Loucy (cell line): Measurements from ENCODE around the gene PANK2.
"Not testable (repeated sequence)": the region's sequence is repeated elsewhere in the genome, so short reads cannot be mapped to it uniquely, and the experiment has no call there.

ENCODE experiments used
- H2AFZ ChIP-seq: fragments of 200-600 bp; sonication (generic); 2 replicates; pipeline ENCODE4 v1.6.0; 2016; ENCODE audit warnings: antibody characterized with exemption, mild to moderate bottlenecking, low read length, moderate library complexity
- H3F3A ChIP-seq: fragments of 200-600 bp; 2 replicates; pipeline ENCODE4 v1.6.0; 2016; ENCODE audit warnings: antibody characterized with exemption, low read depth, mild to moderate bottlenecking
- H3K27me3 ChIP-seq: fragments of 200-600 bp; sonication (generic); 2 replicates; pipeline ENCODE4 v1.6.1; 2014; ENCODE audit warnings: low read length, mild to moderate bottlenecking; ENCODE audit not compliant: insufficient read depth, poor library complexity, severe bottlenecking
- H3K36me3 ChIP-seq: fragments of 200-600 bp; sonication (generic); 2 replicates; pipeline ENCODE4 v1.6.1; 2016; ENCODE audit warnings: low read length; ENCODE audit not compliant: insufficient read depth
- H3K4me1 ChIP-seq: fragments of 200-600 bp; sonication (generic); 2 replicates; pipeline ENCODE4 v1.5.1; 2014; ENCODE audit warnings: low read length, mild to moderate bottlenecking; ENCODE audit not compliant: insufficient read depth, poor library complexity, severe bottlenecking
- H3K4me2 ChIP-seq: fragments of 200-600 bp; sonication (generic); 2 replicates; pipeline ENCODE4 v1.6.0; 2014; ENCODE audit warnings: antibody characterized with exemption, low read length, low read depth, mild to moderate bottlenecking; ENCODE audit not compliant: poor library complexity, severe bottlenecking
- H3K4me3 ChIP-seq: fragments of 200-600 bp; sonication (generic); 2 replicates; pipeline ENCODE4 v1.5.1; 2014; ENCODE audit warnings: low read length, mild to moderate bottlenecking, mixed read lengths; ENCODE audit not compliant: poor library complexity, severe bottlenecking
- H3K79me2 ChIP-seq: fragments of 200-600 bp; sonication (generic); 2 replicates; pipeline ENCODE4 v1.6.1; 2014; ENCODE audit warnings: low read length; ENCODE audit not compliant: insufficient read depth
- H3K9ac ChIP-seq: fragments of 200-600 bp; sonication (generic); 2 replicates; pipeline ENCODE4 v1.6.0; 2014; ENCODE audit warnings: mild to moderate bottlenecking, low read depth, low read length, moderate library complexity; ENCODE audit not compliant: poor library complexity, severe bottlenecking
- H3K9me2 ChIP-seq: fragments of 200-600 bp; sonication (generic); replicated peaks from 2 replicates; pipeline ENCODE4 v1.6.1; 2016; ENCODE audit warnings: low read depth, low read length, mixed read lengths
- H3K9me3 ChIP-seq: fragments of 200-600 bp; sonication (generic); 2 replicates; pipeline ENCODE4 v1.6.1; 2014; ENCODE audit warnings: mild to moderate bottlenecking, antibody characterized with exemption, low read length, low read depth; ENCODE audit not compliant: insufficient read depth
- H4K20me1 ChIP-seq: fragments of 200-600 bp; sonication (generic); 2 replicates; pipeline ENCODE4 v1.6.0; 2014; ENCODE audit warnings: antibody characterized with exemption, low read length, mild to moderate bottlenecking; ENCODE audit not compliant: insufficient read depth, poor library complexity, severe bottlenecking
- CTCF ChIP-seq: fragments of 200-600 bp; sonication (generic); conservative IDR thresholded peaks from 2 replicates; pipeline ENCODE4 v1.5.1; 2014; ENCODE audit warnings: mild to moderate bottlenecking, antibody characterized with exemption, low read length
- EZH2phosphoT487 ChIP-seq: fragments of 200-600 bp; IDR thresholded peaks from 2 replicates; pipeline ENCODE4 v1.6.1; 2018; ENCODE audit warnings: antibody characterized with exemption, mild to moderate bottlenecking, moderate library complexity, borderline replicate concordance

Gene PANK2

GRCh38 chr20:3843490-3843889 is 45.7 kb upstream of the PANK2 start:
- Histone ChIP-seq H2AFZ (no peak overlapping the region), H3K9me2 (no peaks in the 10 kb centered on the region), H3K9me3 (no peaks in the 10 kb centered on the region), H3K79me2 (peaks cover 18% of the 10 kb centered on the region), H3K27me3 (no peaks in the 10 kb centered on the region), H3K4me2 (no peak overlapping the region), H3K4me3 (no peak overlapping the region), H3F3A (no peaks in the 10 kb centered on the region), H3K4me1 (peaks cover 21% of the 10 kb centered on the region), H3K36me3 (no peaks in the 10 kb centered on the region), H3K9ac (no peak overlapping the region), H4K20me1 (peaks cover 12% of the 10 kb centered on the region)
- TF ChIP-seq EZH2phosphoT487 (no peak), CTCF (no peak)

- H3K9me2 ChIP-seq, H2AFZ ChIP-seq, H3K36me3 ChIP-seq, H3F3A ChIP-seq, H3K9ac ChIP-seq, H3K9me3 ChIP-seq, H3K27me3 ChIP-seq, H3K4me3 ChIP-seq, H3K4me2 ChIP-seq: not testable (repeated sequence)
- Histone ChIP-seq H3K4me1 (peaks cover 15% of the 10 kb centered on the region), H3K79me2 (peaks cover 24% of the 10 kb centered on the region), H4K20me1 (peaks cover 17% of the 10 kb centered on the region)
Observed at GRCh38 chr20:3843990-3844619, 45.1 kb upstream of the PANK2 start.

DNA sequence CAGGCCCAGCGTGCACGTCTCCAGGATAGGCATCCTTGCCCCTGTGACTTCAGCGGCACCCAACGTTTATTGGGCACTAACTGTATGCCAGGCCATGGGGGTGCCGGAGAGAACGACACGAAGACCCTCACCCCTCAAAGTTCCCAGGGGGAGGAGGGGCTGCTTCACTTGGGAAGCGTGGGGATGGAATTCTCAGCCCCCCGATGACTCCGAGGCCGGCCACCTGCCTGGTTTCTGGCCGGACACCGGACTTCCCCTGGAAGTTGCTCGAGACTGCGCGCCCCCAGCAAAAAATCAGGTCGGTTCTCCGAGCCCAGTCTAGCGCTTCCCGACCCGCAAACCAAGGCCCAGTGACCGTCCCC is 42.8 kb upstream of the PANK2 start:
- H2AFZ ChIP-seq = peak overlapping the region; percentile 78
- H3F3A ChIP-seq = no peaks in the 10 kb centered on the region
- peak overlapping the region; percentile 67 for H3K4me2 ChIP-seq
- peak overlapping the region; percentile 91 for H3K9ac ChIP-seq
- H3K9me3 ChIP-seq = no peaks in the 10 kb centered on the region
- H3K79me2 ChIP-seq = peaks cover 31% of the 10 kb centered on the region
- no peak for TF ChIP-seq CTCF
- no peak for TF ChIP-seq EZH2phosphoT487
- no peaks in the 10 kb centered on the region for H3K27me3 ChIP-seq
- H3K36me3 ChIP-seq = no peaks in the 10 kb centered on the region
- peak overlapping the region; percentile 82 for H3K4me3 ChIP-seq
- H3K9me2 ChIP-seq = no peaks in the 10 kb centered on the region
- peaks cover 17% of the 10 kb centered on the region for H4K20me1 ChIP-seq
- peaks cover 12% of the 10 kb centered on the region for H3K4me1 ChIP-seq

GRCh38 chr20:3846740-3847428 is 42.3 kb upstream of the PANK2 start, which contains the start of gene MAVS:
Gene MAVS (plus strand): TSS chr20:3846834. CDS start chr20:3854625, 7,791 bp downstream.
- peak within 1 kb of the TSS; percentile 78 for H2AFZ ChIP-seq
- no peaks in the 10 kb centered on the region for H3K36me3 ChIP-seq

More at GRCh38 chr20:3846740-3847428, 42.3 kb upstream of the PANK2 start, which contains the start of gene MAVS:
- Histone ChIP-seq H3F3A (no peaks in the 10 kb centered on the region), H3K9me3 (no peaks in the 10 kb centered on the region), H3K4me2 (peak within 1 kb of the TSS; percentile 89), H3K9ac (peak within 1 kb of the TSS; percentile 91), H3K4me1 (peaks cover 12% of the 10 kb centered on the region), H3K27me3 (no peaks in the 10 kb centered on the region), H3K79me2 (peaks cover 31% of the 10 kb centered on the region), H4K20me1 (peaks cover 17% of the 10 kb centered on the region), H3K9me2 (no peaks in the 10 kb centered on the region), H3K4me3 (peak within 1 kb of the TSS; percentile 82)
- TF ChIP-seq EZH2phosphoT487 = no peak
- TF ChIP-seq CTCF = 0 out of 2 replicates have a peak, but pooled peaks have one; percentile 10
